IMR-90 (cell line): Measurements from ENCODE around the gene CYSTM1.
A peak's percentile ranks its signal among the peaks of the same experiment; 100 is the strongest.

Experiments used
- CHD1 ChIP-seq: IDR thresholded peaks from 2 replicates; pipeline ENCODE4 v1.6.1; 2012; ENCODE audit warnings: low read depth, low read length, improper control_type of control experiment
- MAZ ChIP-seq: IDR thresholded peaks from 2 replicates; pipeline ENCODE4 v1.6.1; 2012; ENCODE audit warnings: low read depth, mild to moderate bottlenecking, low read length, improper control_type of control experiment, moderate library complexity, borderline replicate concordance
- POLR2A ChIP-seq: IDR thresholded peaks from 2 replicates; pipeline ENCODE4 v1.6.1; 2012; ENCODE audit warnings: mild to moderate bottlenecking, low read depth, low read length
- RAD21 ChIP-seq: IDR thresholded peaks from 2 replicates; pipeline ENCODE4 v1.6.1; 2012; ENCODE audit warnings: low read length, improper control_type of control experiment
- RCOR1 ChIP-seq: IDR thresholded peaks from 2 replicates; pipeline ENCODE4 v1.6.1; 2012; ENCODE audit warnings: mild to moderate bottlenecking, low read length, improper control_type of control experiment; ENCODE audit not compliant: insufficient replicate concordance
- TF ChIP-seq, protein P1 (sequence below): conservative IDR thresholded peaks from 2 replicates; pipeline ENCODE4 v1.5.1; 2012; ENCODE audit warnings: mild to moderate bottlenecking, low read depth, low read length, improper control_type of control experiment
- TF ChIP-seq, protein P2 (sequence below): fragments of 150-350 bp; IDR thresholded peaks from 2 replicates; pipeline ENCODE4 v1.6.1; 2016; ENCODE audit warnings: low read depth, mild to moderate bottlenecking, low read length, moderate library complexity, borderline replicate concordance
- TF ChIP-seq, protein P3 (sequence below): fragments of 150-350 bp; IDR thresholded peaks from 2 replicates; pipeline ENCODE4 v1.6.1; 2017; ENCODE audit warnings: mild to moderate bottlenecking, antibody characterized with exemption, low read length, low read depth

DNA sequence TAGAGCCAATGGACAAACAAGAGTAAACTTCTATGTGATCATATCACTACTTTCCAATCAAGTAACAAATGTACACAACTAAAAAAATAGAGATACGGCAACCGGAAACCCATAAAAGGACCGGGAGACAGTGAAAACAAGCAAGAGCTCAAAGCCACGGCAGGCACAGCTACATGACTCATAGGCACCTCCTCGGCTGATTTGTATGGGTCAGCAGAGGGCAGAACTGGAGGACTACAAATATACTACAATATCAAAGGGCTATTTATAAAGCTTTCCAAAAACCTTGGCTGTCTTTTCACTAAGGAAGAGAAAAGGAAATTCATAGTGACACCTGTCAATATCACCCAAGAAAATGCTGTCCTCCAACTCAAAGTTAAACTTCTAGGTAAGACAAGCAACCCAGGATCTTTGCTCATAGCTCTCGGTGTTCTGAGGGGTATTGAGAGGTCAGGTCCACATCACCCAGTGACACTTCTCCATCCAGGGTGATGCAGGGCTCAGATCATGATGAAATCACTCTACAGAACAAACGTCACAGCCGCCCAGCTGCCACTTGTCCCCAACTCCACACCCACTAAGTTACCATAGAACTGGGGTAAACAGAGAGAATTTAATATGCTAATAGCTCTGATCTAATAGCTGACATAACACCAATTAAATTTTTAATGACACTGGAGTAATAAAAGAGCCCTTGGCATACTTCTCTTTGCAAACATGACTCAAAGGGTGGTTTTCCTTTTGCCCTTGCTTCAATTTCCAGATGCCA, 86.6 kb downstream of the CYSTM1 start:
- TF ChIP-seq, protein P1, sequence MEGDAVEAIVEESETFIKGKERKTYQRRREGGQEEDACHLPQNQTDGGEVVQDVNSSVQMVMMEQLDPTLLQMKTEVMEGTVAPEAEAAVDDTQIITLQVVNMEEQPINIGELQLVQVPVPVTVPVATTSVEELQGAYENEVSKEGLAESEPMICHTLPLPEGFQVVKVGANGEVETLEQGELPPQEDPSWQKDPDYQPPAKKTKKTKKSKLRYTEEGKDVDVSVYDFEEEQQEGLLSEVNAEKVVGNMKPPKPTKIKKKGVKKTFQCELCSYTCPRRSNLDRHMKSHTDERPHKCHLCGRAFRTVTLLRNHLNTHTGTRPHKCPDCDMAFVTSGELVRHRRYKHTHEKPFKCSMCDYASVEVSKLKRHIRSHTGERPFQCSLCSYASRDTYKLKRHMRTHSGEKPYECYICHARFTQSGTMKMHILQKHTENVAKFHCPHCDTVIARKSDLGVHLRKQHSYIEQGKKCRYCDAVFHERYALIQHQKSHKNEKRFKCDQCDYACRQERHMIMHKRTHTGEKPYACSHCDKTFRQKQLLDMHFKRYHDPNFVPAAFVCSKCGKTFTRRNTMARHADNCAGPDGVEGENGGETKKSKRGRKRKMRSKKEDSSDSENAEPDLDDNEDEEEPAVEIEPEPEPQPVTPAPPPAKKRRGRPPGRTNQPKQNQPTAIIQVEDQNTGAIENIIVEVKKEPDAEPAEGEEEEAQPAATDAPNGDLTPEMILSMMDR, result no peak
- TF ChIP-seq POLR2A (no peak), RCOR1 (no peak), RAD21 (peak; percentile 37), MAZ (no peak), CHD1 (no peak)
- TF ChIP-seq, protein P2, sequence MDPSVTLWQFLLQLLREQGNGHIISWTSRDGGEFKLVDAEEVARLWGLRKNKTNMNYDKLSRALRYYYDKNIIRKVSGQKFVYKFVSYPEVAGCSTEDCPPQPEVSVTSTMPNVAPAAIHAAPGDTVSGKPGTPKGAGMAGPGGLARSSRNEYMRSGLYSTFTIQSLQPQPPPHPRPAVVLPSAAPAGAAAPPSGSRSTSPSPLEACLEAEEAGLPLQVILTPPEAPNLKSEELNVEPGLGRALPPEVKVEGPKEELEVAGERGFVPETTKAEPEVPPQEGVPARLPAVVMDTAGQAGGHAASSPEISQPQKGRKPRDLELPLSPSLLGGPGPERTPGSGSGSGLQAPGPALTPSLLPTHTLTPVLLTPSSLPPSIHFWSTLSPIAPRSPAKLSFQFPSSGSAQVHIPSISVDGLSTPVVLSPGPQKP, result peak; percentile 99
- TF ChIP-seq, protein P3, sequence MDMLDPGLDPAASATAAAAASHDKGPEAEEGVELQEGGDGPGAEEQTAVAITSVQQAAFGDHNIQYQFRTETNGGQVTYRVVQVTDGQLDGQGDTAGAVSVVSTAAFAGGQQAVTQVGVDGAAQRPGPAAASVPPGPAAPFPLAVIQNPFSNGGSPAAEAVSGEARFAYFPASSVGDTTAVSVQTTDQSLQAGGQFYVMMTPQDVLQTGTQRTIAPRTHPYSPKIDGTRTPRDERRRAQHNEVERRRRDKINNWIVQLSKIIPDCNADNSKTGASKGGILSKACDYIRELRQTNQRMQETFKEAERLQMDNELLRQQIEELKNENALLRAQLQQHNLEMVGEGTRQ, result no peak
